HG03469 (cell line): Measurements from ENCODE around the gene FBRS.

Experiments used
- ATAC-seq: cut with Tn5 transposase; IDR thresholded peaks from one replicate; pipeline ENCODE4 v1.9.1; 2021; ENCODE audit warnings: mild to moderate bottlenecking, moderate library complexity, moderate number of reproducible peaks; ENCODE audit not compliant: unreplicated experiment

FBRS gene

DNA sequence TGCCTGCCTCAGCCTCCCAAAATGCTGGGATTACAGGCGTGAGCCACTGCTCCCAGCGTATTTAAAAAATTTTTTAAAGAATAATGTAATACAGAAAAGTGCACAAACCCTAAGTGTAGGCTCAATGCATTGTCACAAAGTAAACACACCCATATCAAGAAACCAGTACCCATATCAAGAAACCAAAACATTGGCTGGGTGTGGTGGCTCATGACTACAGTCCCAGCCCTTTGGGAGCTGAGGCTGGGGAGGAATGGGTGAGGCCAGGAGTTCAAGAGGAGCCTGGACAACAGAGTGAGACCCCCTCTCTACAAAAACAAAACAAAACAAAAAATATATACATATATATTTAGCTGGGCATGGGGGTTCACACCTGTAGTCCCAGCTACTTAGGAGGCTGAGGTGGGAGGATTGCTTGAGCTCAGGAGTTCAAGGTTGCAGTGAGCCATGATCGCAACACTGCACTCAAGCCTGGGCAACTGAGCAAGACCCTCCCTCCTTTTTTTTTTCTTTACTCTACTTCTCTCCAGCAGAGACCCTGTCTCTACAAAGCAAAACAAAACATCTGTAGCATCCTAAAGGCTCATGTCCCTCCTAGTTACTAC is 16.8 kb upstream of the FBRS start:
- no peak for ATAC-seq

DNA sequence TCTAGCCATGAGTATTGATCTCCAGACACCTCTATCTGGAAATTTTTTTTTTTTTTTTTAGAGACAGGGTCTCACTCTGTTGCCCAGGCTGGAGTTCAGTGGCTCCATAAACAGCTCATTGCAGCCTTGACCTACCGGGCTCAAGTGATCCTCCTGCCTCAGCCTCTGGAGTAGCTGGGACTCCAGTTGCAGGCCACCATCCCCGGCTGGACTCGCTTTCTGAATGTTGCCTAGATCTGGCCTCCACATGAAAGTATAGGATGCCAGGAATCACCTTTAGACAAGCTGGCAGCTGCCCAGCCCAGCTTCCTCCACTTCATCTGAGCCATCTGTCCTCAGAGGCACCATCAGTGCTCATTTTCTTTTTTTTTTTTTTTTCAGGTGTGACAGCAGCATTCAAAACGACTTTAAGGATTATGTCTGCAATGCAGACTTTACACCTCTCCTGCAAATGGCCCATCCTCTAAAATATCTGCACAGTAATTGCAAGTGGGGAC is 13.8 kb upstream of the FBRS start:
- ATAC-seq, result no peak

DNA sequence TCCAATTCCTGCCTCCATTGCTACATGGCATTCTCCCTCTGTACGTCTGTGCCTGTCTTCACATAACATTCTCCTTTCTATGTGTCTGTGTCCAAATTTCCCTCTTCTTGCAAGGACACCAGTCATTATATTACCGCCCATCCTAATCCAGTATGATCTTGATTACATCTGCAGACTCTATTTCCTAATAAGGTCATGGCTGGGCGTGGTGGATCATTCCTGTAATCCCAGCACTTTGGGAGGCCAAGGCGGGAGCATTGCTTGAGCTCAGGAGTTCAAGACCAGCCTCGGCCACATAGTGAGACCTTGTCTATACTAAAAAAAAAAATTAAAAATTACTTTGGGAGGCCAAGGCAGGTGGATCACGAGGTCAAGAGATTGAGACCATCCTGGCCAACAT is 12.5 kb upstream of the FBRS start:
- no peak for ATAC-seq

DNA sequence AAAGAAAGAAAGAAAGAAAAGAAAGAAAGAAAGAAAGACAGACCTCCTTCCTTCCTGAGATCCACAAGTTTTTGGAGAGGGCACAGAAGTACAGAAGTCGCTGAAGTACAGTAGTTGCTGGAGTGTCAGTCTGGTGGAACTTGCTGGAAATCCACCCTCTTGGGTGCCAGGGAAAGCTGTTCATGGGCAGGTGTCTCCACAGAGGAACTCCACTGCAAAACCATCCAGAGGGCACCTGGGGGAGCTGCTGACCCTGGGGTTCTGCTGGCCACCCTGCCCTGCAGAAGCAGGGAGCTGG is 11.0 kb upstream of the FBRS start:
- no peak for ATAC-seq

DNA sequence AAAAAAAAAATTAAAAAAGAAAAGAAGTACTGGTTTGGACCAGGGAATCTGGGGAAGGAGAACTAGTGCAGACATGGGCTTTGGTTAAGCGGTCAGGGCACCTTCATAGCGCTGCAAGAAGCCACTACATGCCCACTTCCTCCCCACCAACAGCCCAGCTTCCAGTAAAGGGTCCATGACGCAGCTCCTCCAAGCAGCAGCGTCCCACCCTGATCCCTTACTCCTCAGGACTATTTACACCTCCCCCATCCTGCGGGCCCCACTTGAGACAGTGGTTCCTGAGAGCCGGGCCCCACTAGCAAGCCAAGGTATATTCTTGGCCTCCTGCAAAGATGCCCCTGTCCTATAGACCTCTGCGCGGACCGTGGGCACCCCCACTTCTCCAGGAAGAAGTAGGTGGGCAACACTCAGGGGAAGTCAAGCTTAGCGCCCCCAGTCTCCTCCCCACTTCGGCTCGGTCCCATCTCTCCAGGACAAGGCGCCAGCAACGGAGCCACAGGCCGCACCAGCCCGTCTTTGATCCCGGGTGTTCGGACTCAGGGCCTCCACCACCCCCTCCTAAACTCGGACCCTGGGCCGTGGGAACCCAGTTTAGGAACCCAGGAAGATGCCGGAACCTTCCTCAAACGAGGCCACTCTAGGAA is 8.4 kb upstream of the FBRS start:
- ATAC-seq, result no peak

DNA sequence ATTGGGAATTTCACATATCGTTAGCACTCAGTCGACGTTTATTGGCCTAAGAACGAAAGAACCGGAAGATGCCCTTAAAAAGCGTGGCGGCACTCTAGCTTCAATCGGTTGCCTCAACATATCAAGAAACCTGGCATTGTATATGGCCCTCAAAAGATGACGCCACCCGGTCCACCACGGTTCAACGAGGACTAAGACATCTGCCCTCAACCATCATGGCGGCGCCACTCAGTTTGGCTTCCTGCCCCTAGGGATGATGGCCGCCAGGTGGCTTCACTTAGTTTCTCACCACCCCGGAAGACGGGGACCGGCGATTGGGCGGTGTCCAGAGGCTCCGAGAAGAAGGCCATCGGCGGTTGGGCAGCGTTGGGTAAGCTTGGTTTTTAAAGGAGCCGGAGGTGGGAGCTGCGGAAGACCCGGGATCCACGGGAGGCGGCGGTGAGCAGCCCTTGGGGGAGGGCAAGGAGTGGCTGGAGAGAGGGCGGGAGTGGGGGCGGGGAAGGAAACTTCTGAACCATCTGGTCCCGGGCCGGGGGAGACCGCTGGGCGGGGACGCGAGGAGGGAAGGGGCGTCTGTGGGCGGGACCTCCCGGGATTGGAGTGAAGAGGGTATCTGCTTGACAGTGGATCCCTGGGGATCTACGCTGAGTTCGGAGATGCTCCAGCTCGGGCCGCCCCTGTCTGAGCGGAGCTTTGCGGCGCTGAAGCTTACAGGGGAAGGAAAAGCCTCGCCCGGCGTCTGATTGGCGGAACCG is 7.7 kb upstream of the FBRS start, which contains the start of gene PRR14:
Gene PRR14 (plus strand): TSS at position 592 of the 755 bp plus-strand sequence. CDS start 686 bp downstream, outside the sequence.
- ATAC-seq, result peak; percentile 59

DNA sequence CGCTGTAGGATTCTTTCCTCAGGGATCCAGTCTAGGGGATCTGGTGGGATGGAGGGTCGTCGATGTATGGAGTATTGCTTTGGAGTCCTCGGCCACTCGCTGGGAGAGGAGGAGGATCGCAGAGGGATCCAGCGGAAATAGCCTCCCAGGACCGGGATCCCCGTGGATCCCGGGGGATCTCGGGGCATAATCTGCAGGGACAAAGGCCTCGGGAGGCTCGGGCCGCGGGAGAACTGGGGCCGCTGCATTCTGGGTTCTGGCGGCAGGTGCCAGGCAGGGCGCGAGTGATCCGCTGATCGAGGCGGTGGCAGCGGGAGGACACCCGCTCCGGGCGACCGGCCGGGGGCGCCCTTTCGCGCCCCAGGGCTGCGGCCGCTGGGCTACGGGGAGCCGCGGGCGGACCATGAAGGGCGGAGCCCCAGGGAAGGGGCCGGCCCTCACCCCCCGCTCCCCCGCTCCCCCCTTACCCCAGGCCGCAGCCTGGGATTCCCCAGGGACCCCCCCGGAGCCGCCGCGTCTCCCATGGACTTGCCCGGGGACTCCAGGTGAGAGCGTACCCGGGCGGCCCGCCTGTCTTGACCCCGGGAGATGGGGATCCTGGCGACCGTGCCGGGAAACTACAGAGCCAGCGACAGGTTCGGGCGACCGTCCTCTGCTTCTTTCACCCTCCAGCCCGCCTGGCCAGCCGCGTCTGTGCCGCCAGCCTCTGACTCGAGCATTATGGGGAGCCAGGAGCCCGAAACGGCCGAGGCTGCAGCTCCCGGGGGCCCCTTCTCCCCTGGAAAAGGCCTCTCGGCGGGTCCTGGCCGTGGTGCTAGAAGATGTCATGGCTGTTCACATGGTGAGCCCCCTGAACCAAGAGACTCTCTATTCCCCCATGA is 6.9 kb upstream of the FBRS start:
- peak; percentile 26 for ATAC-seq

DNA sequence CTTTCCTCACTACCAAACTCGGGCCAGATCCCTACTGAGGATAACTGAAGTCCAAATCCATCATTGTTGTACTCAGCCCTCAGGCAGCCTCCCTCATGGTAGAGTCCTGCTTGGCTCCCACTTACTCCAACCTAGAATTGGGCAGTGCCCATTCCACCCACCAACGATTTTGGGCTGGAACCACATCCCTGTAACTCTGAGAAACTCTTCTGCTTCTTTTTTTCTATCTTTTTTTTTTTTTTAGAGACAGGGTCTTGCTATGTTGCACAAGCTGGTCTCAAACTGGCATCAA is 6.3 kb upstream of the FBRS start:
- no peak for ATAC-seq

DNA sequence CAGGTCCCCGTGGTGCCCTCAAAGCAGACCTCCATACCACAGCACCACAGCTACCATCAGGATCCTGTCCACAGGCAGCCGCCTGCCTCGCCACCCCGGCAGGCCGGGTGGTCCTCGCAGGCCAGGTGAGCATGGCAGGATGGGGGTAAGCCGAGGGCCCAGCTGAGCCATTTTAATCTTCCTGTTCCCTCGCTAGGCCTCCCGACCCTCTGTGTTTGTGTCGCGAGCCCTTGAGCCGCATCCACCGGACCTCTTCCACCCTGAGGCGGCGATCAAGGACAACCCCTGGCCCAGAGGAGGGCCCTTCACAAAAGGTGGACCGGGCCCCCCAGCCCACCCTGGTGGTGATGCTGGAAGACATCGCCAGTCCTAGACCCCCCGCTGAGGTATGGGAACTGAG is 5.5 kb upstream of the FBRS start:
- ATAC-seq, result no peak

DNA sequence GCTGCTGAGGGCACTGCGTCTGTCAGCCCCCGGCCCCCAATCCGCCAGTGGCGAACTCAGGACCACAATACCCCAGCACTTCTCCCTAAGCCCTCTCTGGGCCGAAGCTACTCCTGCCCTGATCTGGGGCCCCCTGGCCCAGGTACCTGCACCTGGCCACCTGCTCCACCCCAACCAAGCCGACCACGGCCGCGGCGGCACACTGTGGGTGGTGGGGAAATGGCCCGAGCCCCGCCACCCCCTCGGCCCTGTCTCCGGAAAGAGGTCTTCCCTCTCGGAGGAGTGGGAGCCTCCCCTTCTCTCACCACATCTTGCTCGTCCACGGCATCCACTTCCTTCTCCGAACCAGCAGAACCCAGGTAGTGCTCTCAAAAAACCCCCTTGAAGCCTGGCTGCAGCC is 3.4 kb upstream of the FBRS start:
- no peak for ATAC-seq

DNA sequence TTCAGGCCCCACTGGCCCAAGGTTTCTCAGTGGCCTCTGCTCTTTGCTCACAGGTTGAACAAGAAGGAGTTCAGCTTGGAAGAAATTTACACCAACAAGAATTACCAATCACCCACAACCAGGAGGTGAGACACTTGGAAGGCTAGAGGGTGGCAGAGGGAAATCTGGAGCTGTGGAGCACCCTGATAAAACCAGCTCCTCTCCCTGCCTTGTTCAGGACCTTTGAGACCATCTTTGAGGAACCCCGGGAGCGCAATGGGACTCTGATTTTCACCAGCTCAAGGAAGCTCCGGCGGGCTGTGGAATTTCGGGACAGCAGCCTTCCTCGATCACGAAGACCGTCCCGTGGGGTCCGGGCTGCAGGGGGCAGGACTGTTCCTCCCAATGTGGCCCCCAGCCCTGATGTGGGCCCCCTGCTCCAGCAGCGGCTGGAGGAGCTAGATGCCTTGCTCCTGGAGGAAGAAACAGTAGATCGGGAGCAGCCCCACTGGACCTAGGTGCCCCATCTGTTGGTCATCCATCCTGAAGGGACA is 2.4 kb upstream of the FBRS start:
- no peak for ATAC-seq

DNA sequence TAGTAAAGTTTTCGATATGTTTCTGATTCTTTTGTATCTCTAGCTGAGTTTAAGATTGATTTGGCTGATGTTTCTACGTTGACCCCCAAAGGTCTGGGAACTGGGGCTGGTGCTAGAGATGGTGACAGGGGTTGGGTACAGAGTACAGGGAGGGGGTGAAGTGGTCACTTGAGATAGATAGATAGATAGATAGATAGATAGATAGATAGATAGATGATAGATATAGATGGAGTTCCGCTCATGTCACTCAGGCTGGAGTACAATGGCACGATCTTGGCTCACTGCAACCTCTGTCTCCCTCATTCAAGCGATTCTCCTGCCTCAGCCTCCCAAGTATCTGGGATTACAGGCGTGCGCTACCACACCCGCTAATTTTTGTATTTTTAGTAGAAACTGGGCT is 1.8 kb upstream of the FBRS start:
- ATAC-seq, result no peak

DNA sequence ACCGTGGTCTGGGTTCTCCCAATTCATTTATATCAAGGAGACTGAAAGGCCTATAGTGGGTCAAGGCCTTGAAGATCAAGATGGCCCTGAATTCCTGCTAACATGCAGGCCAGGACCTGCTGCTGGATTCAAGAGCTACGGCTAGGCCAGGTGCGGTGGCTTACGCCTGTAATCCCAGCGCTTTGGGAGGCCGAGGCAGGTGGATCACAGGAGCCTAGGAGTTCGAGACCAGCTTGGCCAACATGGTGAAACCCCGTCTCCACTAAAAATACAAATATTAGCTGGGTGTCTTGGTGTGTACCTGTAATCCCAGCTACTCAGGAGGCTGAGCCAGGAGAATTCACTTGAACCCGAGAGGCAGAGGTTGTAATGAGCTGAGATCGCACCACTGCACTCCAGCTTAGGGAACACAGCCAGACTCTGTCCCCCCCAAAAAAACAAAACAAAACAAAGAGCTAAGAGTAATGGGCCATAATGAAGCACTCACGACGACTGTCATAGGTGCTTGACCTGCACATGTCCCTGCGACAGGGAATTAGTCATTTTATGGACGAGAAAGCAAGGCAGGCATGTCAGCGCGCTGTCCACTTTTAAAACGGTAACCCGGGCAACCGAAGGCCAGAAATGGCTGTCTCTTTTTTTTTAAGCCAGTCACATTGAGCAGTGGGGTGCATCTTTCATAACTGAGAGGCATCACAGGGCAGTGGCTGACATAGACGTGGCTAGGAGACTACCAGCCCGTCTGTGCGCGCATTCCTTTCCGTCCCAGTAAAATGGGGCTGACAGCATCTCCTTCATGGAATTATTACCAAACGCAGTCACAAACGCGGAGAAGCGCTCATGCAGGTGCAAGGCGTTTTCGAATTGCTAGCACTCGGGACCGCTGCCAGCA is 1.0 kb upstream of the FBRS start:
- ATAC-seq, result no peak

DNA sequence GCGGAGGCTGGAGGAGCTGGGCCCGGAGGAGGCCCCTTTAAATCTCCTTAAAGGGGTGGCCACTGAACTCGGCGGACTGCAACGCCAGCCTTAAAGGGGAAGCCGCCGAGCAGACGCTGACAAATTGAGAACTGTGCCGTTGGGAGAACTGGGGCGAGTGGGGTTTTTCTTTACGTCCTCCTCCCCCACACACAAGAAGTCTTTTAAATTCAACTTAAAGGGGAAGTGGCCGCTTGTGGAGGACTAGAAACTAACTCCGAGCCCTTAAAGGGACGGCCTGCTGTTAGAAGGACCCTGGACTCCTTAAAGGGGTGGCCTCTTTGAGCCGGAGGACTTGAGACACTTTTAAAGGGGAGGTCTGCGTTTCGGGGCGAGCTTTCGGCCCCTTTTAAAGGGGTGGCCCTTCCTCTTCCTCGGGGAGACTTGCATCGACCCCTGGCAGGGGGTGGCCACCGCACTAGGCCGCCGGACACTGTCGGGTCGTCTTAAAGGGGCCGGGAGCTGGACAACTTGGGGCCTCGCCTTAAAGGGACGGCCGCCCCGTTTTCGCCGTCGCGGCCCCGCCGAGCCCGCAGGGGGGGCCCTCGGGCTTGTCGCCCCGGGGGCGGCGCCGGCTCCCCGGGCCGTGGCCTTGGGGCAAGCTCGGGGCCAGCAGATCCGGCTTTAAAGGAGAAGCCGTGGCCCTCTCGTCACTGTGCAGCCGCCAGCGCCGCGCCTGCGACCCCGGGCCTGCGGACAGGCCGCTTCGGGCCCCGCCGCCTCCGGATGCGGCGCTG is 688 bp downstream of the FBRS start:
- ATAC-seq, result peak; percentile 9

DNA sequence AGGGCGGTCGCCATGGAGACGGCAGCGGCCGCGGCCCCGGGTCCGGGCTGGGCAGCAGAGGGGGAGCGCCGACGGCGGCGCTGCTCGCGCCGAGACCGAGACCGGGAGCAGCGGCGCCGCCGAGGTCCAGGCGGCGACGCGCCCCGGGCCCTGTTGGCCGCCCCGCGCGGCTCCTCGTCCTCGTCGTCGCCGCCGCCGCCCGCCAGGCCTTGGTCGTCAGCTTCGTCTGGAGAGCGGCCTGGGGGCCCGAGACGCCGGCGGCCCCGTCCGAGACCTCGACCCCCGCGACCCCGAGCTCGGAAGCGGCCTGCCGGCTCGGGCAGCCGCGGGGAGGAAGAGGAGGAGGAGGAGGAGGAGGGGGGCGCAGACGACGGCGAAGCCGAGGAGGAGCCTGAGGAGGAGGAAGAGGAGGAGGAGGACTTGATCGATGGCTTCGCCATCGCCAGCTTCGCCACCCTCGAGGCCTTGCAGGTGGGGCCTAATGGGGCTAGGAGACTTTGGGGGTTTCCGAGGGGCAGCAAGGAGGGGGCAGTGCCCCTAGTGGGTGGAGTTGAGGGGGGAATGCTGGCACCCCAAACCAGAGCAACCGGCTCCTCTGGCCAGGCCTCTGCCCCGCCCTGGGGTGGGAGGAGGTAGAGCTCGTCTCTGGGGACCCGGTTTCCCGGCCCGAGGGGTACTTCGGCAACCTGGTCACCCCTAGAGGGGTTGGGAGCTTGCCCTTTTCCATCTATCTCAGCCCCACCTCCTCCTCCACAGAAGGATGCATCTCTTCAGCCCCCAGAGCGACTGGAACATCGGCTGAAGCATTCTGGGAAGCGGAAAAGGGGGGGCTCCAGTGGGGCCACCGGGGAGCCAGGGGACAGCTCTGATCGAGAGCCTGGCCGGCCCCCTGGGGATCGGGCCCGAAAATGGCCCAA is 1.5 kb downstream of the FBRS start:
- ATAC-seq, result no peak

DNA sequence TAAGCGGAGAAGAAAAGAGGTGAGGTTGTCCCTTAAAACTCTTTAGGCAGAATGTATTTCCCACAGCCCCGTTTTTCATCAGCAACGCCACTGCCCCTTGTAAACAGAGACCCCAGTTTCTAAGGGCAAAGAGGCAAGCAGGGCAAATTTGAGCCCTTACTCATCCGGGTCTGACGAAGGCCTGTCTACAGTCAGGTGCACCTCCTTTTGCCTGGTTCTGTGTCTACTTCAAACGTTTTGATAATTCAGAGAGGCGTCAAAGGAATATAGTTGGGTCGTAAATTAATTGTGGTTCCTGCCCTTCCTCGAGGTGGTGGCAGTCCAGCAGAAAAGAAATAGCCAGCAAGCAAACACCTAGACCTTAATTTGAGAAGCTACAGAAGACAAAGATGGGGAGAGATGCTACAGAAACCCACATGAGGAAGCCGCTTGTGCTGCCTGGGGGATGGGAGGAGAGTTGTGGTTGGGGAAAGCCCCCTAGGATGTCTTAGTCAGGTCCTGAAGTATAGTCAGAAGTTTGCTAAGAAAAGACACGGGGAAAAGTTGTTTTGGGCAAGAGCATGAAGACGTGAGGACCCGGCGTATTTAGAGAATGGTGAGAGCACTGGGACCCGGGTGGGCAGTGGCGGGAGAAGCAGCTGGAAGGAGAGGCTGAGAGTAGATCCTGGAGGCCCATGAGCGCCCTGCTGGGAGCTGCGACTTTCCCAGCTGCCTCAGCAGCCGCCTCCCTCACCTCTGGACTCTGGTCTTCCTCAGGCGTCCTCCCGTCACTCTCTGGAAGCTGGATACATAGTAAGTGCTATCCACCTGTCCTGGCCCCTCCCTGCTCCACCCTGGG is 2.4 kb downstream of the FBRS start:
- ATAC-seq, result no peak

DNA sequence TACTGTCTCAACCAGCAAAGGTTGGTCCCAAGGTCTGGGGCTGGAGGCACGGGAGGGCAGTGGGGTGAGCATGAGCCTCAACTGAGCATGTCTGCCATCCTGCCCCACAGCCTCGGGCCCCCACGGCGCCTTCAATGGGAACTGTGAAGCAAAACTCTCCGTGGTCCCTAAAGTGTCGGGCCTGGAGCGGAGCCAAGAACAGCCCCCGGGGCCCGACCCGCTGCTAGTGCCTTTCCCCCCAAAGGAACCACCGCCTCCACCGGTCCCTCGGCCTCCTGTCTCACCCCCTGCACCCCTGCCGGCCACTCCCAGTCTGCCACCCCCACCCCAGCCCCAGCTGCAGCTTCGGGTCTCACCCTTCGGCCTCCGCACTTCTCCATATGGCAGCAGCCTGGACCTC is 4.2 kb downstream of the FBRS start:
- ATAC-seq, result no peak

DNA sequence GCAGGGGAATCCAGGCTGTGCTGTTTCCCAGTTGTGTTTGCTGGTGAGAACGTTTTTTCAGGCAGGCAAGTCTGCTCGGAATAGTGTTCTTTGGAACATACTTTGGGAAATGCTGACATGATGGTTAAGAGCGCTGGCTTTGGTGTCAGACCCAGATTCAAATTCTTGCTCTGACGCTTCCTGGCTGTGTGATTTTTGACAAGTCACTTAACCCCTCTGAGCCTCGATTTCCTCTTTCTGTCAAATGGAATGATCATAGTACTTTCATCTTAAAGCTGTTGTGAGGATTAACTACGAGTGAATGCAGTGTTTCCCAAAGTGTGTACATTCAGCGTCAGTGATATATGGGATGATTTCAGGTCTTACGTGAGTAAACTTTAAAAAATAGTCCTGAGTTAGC is 4.8 kb downstream of the FBRS start:
- ATAC-seq, result no peak
